HCT116 (cell line): ENCODE results near the gene S100A2. TPM values are rescaled to one million over a fixed set of nuclear protein-coding genes. Genes with fewer than 3 reads are reported as not detected.

ENCODE experiments used
- ATAC-seq: fragments of 200-7000 bp; cut with Tn5 transposase; 2 replicates; pipeline ENCODE4 v1.9.1; 2020; ENCODE audit warnings: mild to moderate bottlenecking, moderate library complexity
- BruUV-seq: library from RNA; stranded (reverse); fragments of 400-500 nt; replicated peaks from 2 replicates; lab custom pipeline; 2021; lab: Mats Ljungman, UMichigan
- CTCF ChIA-PET: fragments of 300-600 bp; sonication (Branson Sonifier 250); formaldehyde crosslinking; loops from one replicate; lab custom pipeline; 2021; ENCODE audit warnings: antibody characterized with exemption; lab: Charles Lee
- POLR2A ChIA-PET: fragments of 300-600, 350-600 bp; sonication (Branson Sonifier 250); formaldehyde crosslinking; loops from one replicate; lab custom pipeline; 2021; ENCODE audit warnings: antibody characterized with exemption; lab: Charles Lee
- RAD21 ChIA-PET, 2 experiments: fragments of 300-600 bp; sonication (Branson Sonifier 250); formaldehyde crosslinking; loops; one replicate each; lab custom pipeline; 2023; ENCODE audit warnings: low total read pairs in 2 of 2; ENCODE audit not compliant: uncharacterized antibody in 2 of 2, unreplicated experiment in 2 of 2, low non-redundant PET in 1 of 2; lab: Charles Lee
- DNase-seq: peaks from one replicate; pipeline ENCODE4 v3.0.0-alpha.2; 2010; ENCODE audit warnings: low read depth, low spot score
- H2AFZ ChIP-seq: fragments of 200-600 bp; shearing (Covaris generic), sonication (generic); 2 replicates; pipeline ENCODE4 v1.6.1; 2017; ENCODE audit warnings: low read depth, mixed run types, mixed read lengths, antibody characterized with exemption, low read length; ENCODE audit not compliant: poor library complexity, severe bottlenecking
- H3K27ac ChIP-seq: 2 replicates; pipeline ENCODE4 v1.5.1; 2012; ENCODE audit warnings: low read depth, low read length
- H3K27me3 ChIP-seq: fragments of 200-600 bp; sonication (generic); 2 replicates; pipeline ENCODE4 v1.6.1; 2016; ENCODE audit warnings: mixed run types, low read length, mixed read lengths; ENCODE audit not compliant: insufficient read depth
- H3K36me3 ChIP-seq, 2 experiments: fragments of 200-500 bp in 1 of 2; fragments of 200-600 bp in 1 of 2; sonication (Bioruptor generic) in 1 of 2; sonication (generic) in 1 of 2; 2 replicates each; pipeline versions ENCODE4 v1.5.1 to v1.6.1; 2014 to 2016; ENCODE audit warnings: low read length in 2 of 2, inconsistent platforms in 1 of 2, mixed read lengths in 1 of 2, mixed run types in 1 of 2; ENCODE audit not compliant: insufficient read depth in 2 of 2, control insufficient read depth in 1 of 2
- H3K4me1 ChIP-seq, 2 experiments: fragments of 200-600 bp in 1 of 2; sonication (generic) in 1 of 2; 2 replicates each; pipeline versions ENCODE4 v1.5.1 to v1.6.1; 2012 to 2017; ENCODE audit warnings: low read length in 2 of 2, inconsistent platforms in 1 of 2, mild to moderate bottlenecking in 1 of 2, mixed read lengths in 1 of 2, mixed run types in 1 of 2, moderate library complexity in 1 of 2; ENCODE audit not compliant: insufficient read depth in 2 of 2, control insufficient read depth in 1 of 2
- H3K4me2 ChIP-seq: fragments of 200-600 bp; sonication (generic); 2 replicates; pipeline ENCODE4 v1.6.1; 2017; ENCODE audit warnings: mixed run types, low read length, mixed read lengths
- H3K4me3 ChIP-seq, 2 experiments: fragments of 200-600 bp in 1 of 2; sonication (generic) in 1 of 2; replicated peaks in 1 of 2; 2 replicates each; pipeline ENCODE4 v1.5.1; 2011 to 2016; ENCODE audit warnings: low read length in 2 of 2, control low read depth in 1 of 2, low read depth in 1 of 2, mild to moderate bottlenecking in 1 of 2, mixed read lengths in 1 of 2, mixed run types in 1 of 2
- H3K79me2 ChIP-seq: fragments of 200-600 bp; sonication (generic); 2 replicates; pipeline ENCODE4 v1.6.1; 2017; ENCODE audit warnings: mild to moderate bottlenecking, mixed run types, low read length, moderate library complexity, mixed read lengths; ENCODE audit not compliant: insufficient read depth
- H3K9ac ChIP-seq: fragments of 200-600 bp; sonication (generic); 2 replicates; pipeline ENCODE4 v1.6.1; 2016; ENCODE audit warnings: low read length, mixed read lengths
- H3K9me2 ChIP-seq: fragments of 200-600 bp; sonication (generic), shearing (Covaris generic); 2 replicates; pipeline ENCODE4 v1.6.1; 2017; ENCODE audit warnings: mixed run types, mild to moderate bottlenecking, moderate library complexity; ENCODE audit not compliant: insufficient read depth
- H3K9me3 ChIP-seq, 2 experiments: fragments of 200-500 bp in 1 of 2; fragments of 200-600 bp in 1 of 2; sonication (Bioruptor generic) in 1 of 2; sonication (generic) in 1 of 2; 2 replicates each; pipeline ENCODE4 v1.6.1; 2014 to 2017; ENCODE audit warnings: low read length in 2 of 2, mixed read lengths in 2 of 2, inconsistent platforms in 1 of 2, low read depth in 1 of 2, mild to moderate bottlenecking in 1 of 2, mixed run types in 1 of 2, moderate library complexity in 1 of 2; ENCODE audit not compliant: control insufficient read depth in 1 of 2, insufficient read depth in 1 of 2
- H4K20me1 ChIP-seq: fragments of 200-600 bp; sonication (generic), shearing (Covaris generic); 2 replicates; pipeline ENCODE4 v1.6.1; 2017; ENCODE audit warnings: mixed run types, mild to moderate bottlenecking, moderate library complexity; ENCODE audit not compliant: insufficient read depth
- CEBPB ChIP-seq: IDR thresholded peaks from 2 replicates; pipeline ENCODE4 v1.6.1; 2012; ENCODE audit warnings: low read depth
- EZH2 ChIP-seq: fragments of 200-600 bp; sonication (generic); IDR thresholded peaks from 2 replicates; pipeline ENCODE4 v1.6.1; 2017; ENCODE audit warnings: antibody characterized with exemption, mixed run types
- EZH2phosphoT487 ChIP-seq: fragments of 200-600 bp; IDR thresholded peaks from 2 replicates; pipeline ENCODE4 v1.6.1; 2018; ENCODE audit warnings: antibody characterized with exemption, borderline replicate concordance
- FOSL1 ChIP-seq: IDR thresholded peaks from 2 replicates; pipeline ENCODE4 v1.6.1; 2012; ENCODE audit warnings: low read depth
- POLR2A ChIP-seq: IDR thresholded peaks from 2 replicates; pipeline ENCODE4 v1.7.0; 2011; ENCODE audit warnings: borderline replicate concordance; ENCODE audit not compliant: insufficient read depth, insufficient read length; ENCODE audit errors: extremely low read depth
- POLR2AphosphoS5 ChIP-seq: IDR thresholded peaks from 2 replicates; pipeline ENCODE4 v1.6.1; 2011; ENCODE audit warnings: mild to moderate bottlenecking, low read depth, low read length, moderate library complexity
- RAD21 ChIP-seq: IDR thresholded peaks from 2 replicates; pipeline ENCODE4 v1.6.1; 2012; ENCODE audit warnings: low read depth, mild to moderate bottlenecking
- SIN3A ChIP-seq: IDR thresholded peaks from 2 replicates; pipeline ENCODE4 v1.6.1; 2012; ENCODE audit warnings: low read depth
- SP1 ChIP-seq: IDR thresholded peaks from 2 replicates; pipeline ENCODE4 v1.6.1; 2012; ENCODE audit warnings: low read depth
- TCF7L2 ChIP-seq: IDR thresholded peaks from 2 replicates; pipeline ENCODE4 v1.7.0; 2011; ENCODE audit warnings: borderline replicate concordance, inconsistent platforms; ENCODE audit not compliant: insufficient read depth, insufficient read length; ENCODE audit errors: extremely low read depth
- YY1 ChIP-seq: IDR thresholded peaks from 2 replicates; pipeline ENCODE4 v1.6.1; 2011; ENCODE audit warnings: low read length, low read depth, moderate library complexity, mild to moderate bottlenecking; ENCODE audit not compliant: insufficient replicate concordance; ENCODE audit errors: extremely low read depth
- intact Hi-C: fragments of 100-400 bp; cut with micrococcal nuclease; formaldehyde crosslinking; loops from 2 replicates; pipeline ENCODE4 v1.10.0; 2022
- total RNA-seq: library from RNA; stranded (reverse); gene quantifications from one replicate; pipeline ENCODE4 v1.2.1, GENCODE V29; 2021; ENCODE audit not compliant: unreplicated experiment
- TF ChIP-seq, protein P1 (sequence below): IDR thresholded peaks from 2 replicates; pipeline ENCODE4 v1.6.1; 2012; ENCODE audit warnings: low read depth

The S100A2 gene
- total RNA-seq, 1 experiment from 2014 or later = 24.8 TPM

DNA sequence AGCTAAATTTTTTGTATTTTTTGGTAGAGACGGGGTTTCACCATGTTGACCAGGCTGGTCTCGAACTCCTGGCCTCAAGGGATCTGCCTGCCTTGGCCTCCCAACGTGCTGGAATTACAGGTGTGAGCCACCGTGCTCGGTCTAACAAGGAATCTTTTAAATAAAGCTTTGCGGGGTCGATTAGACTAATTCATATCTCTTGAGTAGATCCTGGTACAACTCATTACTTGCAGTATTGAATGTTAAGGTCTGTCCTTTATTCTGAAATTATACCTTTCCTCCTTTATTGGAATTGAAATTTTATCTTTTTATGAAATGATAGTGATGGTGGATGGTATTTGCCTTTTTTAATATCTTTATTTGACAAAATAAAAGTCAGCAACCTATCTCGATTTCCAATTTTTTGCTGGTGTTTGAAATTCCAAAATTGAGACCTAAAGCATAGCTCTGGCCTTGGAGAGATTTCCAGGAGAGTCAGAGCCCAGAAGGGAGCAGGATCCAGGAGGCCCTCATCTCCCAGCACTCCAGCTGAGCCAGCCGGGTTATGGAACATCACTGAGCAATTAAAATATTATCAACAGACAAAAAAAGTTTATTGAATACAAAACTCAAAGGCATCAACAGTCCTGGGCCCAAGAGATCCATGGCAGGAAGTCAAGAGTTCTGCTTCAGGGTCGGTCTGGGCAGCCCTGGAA lies 4.7 kb downstream of the S100A2 start:
- ChIA-PET CTCF (interaction anchor here (0.6 to 1.5 kb wide), 3 partner anchors 9 to 66 kb away, joined by 3 to 4 read pairs (median 4); partner anchors contain the start of gene S100A13), POLR2A (interaction anchor here (0.7 to 1.6 kb wide), 4 partner anchors 9 to 66 kb away, joined by 3 to 12 read pairs (median 6); partner anchors contain the start of genes S100A13, S100A5 and S100A6), RAD21 (interaction anchor here (0.7 kb wide), 2 partner anchors 20 to 23 kb away, joined by 4 read pairs; partner anchors contain the start of gene S100A5 (in 1 of the 2))
- Histone ChIP-seq H2AFZ (no peak overlapping the region), H3K9me3 (no peaks in the 10 kb centered on the region), H3K4me3 (no peak overlapping the region), H3K27ac (no peak overlapping the region), H4K20me1 (no peaks in the 10 kb centered on the region), H3K27me3 (no peaks in the 10 kb centered on the region), H3K9ac (no peak overlapping the region), H3K9me2 (no peaks in the 10 kb centered on the region), H3K36me3 (no peaks in the 10 kb centered on the region), H3K4me2 (no peak overlapping the region), H3K4me1 (peaks cover 32 to 48% of the 10 kb centered on the region in 2 experiments), H3K79me2 (no peaks in the 10 kb centered on the region)
- no peak for TF ChIP-seq EZH2
- TF ChIP-seq YY1 = no peak
- TF ChIP-seq EZH2phosphoT487 = no peak
- TF ChIP-seq RAD21 = no peak
- TF ChIP-seq TCF7L2 = no peak
- TF ChIP-seq, protein P1, sequence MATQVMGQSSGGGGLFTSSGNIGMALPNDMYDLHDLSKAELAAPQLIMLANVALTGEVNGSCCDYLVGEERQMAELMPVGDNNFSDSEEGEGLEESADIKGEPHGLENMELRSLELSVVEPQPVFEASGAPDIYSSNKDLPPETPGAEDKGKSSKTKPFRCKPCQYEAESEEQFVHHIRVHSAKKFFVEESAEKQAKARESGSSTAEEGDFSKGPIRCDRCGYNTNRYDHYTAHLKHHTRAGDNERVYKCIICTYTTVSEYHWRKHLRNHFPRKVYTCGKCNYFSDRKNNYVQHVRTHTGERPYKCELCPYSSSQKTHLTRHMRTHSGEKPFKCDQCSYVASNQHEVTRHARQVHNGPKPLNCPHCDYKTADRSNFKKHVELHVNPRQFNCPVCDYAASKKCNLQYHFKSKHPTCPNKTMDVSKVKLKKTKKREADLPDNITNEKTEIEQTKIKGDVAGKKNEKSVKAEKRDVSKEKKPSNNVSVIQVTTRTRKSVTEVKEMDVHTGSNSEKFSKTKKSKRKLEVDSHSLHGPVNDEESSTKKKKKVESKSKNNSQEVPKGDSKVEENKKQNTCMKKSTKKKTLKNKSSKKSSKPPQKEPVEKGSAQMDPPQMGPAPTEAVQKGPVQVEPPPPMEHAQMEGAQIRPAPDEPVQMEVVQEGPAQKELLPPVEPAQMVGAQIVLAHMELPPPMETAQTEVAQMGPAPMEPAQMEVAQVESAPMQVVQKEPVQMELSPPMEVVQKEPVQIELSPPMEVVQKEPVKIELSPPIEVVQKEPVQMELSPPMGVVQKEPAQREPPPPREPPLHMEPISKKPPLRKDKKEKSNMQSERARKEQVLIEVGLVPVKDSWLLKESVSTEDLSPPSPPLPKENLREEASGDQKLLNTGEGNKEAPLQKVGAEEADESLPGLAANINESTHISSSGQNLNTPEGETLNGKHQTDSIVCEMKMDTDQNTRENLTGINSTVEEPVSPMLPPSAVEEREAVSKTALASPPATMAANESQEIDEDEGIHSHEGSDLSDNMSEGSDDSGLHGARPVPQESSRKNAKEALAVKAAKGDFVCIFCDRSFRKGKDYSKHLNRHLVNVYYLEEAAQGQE = no peak
- no peak for TF ChIP-seq SIN3A
- no peak for TF ChIP-seq FOSL1
- no peak for TF ChIP-seq SP1
- TF ChIP-seq POLR2AphosphoS5 = no peak
- TF ChIP-seq POLR2A = no peak
- TF ChIP-seq CEBPB = no peak
- no TSS peak for BruUV-seq
- ATAC-seq (no peak), DNase-seq (no peak)
- intact Hi-C loops = no loop called here
